ENCODE data around the gene TMBIM4.

TMBIM4 gene

DNA sequence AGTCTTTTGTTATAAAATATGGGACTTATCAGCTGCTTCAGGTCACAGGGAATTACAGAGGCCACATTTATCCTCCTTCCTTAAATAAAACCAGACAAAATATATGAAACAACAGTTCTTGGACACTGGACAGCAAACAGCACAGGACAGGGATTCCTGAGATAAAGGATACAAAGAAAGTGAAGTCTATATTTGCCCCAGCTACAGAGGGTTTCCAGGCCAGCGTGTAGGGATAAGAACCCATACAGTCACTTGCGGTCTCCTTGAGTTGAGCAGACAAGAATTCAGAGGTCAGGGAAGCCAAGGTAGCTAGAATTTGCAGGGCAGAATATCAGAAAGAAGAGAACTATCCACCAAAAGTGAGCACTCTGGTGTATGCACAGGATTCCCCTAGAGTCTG is 30.5 kb downstream of the TMBIM4 start:
- DNase-seq, result no peak

DNA sequence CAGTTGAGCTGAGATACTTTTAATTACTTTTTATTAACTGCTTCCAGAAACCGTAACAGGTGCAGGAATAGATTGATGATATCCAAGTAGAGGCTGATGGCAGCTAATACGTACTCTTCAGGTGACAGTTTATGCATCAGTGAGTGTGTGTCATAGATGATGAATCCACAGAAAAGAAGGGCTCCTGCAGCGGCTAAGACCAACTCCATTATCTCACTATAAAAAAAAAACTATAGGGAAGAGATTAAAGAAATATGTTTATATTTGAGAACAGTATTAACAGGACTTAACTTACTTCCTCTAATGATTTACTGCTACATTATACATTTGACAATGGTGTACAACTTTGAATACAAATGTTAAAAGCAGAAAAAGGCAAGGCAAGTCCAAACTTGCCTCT is 31.9 kb downstream of the TMBIM4 start:
- no peak for DNase-seq

DNA sequence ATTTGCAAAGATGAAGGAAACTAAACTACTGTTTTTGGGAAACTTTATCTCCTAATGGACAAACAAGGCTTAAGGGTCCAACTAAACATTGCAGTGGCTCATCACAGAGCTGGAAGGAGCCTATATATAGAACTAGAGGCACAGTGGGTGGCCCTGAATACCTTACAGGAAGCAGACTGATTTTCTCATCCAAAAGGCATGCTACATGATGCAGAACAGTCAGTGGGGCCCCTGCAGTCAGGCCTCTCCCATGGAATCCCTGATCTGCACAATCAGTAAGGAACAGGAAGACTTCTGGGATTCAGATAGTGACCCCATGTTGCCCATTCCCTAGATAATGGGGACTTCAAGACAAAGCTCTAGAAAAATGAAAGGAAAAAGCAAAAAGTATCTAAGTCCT is 37.4 kb downstream of the TMBIM4 start:
- peak; percentile 88 for DNase-seq

DNA sequence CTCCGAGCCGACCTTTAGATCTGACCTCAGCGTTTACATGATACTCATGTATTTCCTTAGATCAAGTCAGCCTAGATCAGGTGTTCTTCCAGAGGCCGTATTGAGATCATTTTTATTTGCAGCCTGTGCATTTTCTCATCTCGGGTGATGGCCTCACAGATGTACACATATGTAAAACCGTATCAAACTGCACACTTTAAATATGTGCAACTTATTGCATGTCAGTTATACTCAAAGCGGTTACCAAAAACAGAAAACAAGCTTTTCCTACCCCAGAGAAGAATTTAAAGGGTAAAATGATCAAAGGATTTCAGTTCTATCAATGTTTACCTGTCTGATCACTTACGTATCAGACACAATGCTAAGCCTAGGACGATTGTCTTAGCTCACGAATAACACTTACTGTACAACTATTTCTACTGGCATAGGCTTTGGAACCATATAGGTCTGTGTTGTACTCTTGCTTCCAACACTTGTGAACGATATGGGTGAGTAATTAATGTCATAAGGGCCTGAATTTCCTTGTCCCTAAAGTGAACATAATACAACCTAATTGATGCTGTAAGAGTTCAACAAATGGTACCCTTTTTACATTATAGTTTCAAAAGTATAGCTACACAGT is 38.6 kb downstream of the TMBIM4 start:
- DNase-seq, result no peak

DNA sequence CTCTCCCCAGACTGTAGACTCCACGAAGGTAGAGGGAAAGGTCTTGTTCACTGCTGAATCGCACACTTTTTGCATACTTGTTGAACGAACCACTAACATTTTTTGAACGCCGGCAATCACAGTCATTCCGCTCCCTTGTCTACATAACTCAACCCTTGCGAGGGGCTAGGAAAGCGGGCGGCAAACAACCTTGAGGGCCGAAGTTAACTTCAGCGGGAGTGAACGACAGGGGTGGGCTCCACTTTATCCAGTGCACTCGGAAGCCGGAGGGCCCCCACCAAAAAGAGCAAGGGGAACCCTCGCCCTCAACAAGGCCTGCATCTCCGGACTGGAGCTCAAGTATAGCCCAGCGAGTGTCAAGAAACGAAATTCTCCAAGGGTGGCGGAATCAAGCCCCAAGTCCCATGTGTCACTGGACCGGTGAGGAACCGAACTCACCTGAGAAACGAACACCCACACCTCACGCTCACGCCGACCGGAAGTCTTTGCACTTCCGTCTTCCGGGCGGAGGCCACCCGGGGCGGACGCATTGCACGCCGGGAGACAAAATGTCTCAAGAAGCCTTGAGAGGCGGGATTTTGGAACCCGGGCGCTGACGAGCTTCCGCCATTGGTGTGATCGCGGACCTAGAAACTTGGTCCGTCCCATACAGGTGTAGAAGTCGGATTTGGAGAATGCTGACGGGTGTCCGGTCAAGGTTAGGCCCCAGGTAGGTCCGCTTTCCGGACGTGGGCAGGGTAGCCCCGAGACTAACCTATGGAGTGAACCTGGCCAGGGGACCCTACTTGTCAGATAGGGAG is 39.3 kb downstream of the TMBIM4 start, which contains the start of gene LLPH:
LLPH (minus strand) TSS at position 484 of the 800 bp plus-strand sequence. CDS start 1,644 bp downstream, outside the sequence.
- DNase-seq, result peak; percentile 90

DNA sequence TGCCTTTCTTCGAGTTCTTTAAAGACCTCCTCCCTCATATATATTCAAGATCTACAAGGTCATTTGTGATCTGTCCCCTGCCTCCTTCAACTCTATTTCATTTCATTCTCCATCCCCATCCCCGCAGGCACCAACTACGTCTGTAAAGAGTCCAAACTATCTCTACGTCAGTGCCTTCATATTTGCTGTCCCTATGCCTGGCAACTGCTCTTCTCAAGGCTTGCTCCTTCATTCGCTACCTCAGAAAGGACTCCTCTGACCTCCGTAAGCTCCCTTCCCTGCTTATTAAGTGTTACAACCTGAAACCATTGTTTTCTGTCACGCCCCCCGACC is 39.9 kb downstream of the TMBIM4 start:
- DNase-seq, result no peak

DNA sequence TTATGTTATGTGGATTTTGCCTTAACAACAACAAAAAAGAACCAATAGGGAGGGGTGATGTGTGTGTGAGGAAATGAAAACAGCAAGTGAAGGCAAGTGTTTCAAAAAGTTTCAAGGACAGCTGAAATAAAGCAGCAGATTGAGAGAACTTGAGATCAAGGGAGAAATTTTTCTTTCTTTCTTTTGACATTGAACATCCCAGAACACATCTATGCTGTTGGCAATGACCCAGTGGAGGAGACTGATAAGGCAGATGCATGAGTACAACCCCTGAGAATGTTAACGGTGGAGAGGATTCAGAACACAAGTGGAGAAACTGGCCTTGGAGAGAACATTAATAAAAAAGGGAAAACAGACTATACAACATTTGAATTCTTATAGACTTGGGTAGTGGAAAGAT is 42.1 kb downstream of the TMBIM4 start:
- no peak for DNase-seq

DNA sequence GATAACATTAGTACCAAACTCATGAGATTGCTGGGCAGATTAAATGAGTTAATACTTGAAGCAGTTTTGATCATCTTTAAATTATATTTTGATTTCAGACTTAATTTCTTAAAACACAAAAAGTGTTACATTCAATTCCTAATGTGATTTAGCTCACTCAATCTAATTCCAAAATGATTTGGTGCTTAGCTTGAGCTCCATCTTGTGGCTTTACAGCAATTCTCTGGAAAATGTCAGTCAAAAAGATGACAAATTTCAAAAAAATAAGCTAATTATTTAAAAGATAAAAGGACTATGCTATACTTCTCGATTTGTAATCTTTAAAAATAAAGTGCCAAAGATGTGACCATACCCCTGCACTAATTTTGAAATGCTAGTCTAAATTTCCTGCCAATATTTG is 49.3 kb downstream of the TMBIM4 start:
- DNase-seq, result no peak

DNA sequence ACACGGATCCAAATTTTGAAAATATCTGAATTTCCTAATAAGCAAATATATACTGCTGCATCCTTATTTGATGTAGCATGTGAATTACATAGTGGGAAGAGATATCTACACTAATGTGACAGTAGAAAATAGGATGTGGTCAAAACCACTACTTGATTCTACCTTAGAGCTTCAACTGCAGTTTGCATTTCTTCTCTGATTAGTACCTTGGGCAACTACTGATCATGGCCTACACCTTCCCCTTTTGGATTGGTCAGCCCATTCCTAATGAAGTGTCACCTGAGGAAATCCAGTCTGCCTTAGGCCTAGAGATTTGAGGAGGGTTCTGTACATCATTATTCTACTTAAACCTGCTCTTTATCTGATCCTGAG is 49.9 kb downstream of the TMBIM4 start:
- no peak for DNase-seq

DNA sequence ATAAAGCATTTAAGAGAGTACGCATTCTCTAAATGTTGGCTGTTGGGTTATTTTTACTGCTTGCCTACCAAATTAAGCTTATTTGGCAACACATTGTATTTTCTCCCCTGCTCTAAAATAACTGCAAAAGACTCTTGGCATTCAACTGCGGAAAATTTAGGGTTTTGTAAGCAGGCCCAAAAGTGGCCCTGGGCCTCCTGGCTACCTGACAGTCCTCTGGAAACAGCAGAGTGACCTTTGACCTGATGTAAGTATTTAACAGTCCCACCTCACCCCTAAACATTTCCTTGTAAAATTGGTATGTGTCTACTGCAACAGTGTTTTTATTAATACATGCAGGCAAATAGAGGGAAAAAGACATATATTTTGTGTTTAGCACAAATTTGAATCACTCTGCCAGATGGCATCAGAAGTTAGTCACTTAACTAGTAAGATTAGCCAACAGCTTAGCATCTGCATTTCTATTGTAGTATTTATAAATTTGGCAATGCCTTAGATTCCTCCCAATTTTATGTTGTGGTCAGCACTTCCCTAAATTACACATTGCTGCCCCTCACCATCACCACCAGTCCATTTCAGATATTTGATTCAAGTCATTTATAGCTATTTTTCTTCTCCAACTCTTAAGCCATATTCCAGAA is 50.4 kb downstream of the TMBIM4 start:
- DNase-seq, result no peak

DNA sequence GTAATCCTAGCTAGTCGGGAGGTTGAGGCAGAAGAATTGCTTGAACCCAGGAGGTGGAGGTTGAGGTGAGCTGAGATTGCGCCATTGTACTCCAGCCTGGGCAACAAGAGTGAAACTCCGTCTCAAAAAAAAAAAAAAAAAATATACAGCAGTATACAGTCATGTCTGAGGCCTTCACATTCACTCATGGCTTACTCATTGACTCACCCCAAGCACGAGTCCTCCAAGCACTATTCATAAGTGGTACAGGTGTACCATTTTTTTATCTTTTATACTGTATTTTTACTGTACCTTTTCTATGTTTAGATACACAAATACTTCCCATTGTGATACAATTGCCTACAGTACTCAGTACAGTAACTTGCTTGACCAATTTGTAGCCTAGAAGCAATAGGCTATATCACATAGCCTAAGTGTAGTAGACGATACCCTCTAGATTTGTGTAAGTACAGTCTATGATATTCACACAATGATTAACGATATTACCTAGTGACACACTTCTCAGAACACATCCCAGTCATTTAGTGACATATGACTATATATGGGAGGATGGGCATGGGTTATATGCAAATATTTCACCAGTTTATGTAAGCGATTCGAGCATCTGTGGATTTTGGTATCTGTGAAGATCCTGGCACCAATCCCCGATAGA is 51.4 kb downstream of the TMBIM4 start:
- no peak for DNase-seq

DNA sequence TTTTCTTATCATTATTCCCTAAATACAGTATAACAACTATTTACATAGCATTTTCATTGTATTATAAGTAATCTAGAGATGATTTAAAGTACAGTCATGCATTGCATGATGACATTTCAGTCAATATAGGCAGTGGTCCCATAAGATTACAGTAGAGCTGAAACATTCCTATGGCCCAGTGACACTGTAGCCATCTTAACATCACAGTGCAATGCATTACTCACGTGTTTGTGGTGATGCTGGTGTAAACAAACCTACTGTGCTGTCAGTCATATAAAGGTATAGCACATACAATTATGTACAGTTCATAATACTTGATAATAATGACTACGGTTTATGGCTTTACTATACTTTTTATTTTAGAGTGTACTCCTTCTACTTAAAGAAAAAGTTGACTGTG is 52.6 kb downstream of the TMBIM4 start:
- DNase-seq, result no peak

DNA sequence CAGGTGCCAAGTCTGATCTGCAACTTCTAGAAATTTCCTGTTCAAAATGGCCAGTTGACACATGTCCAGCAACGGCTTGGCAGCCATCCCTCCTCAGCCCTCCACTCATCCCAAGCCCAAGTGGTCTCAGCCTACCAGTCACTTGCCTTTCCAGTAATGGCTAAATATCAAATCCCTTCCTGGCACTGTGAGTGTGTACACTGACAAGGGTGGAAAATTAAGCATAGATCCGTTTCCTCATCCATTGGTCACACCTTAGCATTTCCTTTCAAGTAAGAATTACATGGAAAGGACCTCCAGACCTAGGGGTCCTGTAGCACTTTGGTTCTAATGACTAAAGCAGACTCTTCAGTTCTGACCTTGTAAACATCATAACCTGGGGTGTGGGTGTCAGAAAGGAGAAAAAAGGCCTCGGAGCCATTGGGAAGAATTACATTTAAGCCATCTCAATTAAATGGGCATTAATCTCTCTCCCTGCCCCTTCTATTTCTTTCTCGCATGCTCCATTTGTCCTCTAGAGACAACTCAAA is 54.7 kb downstream of the TMBIM4 start:
- DNase-seq, result no peak

DNA sequence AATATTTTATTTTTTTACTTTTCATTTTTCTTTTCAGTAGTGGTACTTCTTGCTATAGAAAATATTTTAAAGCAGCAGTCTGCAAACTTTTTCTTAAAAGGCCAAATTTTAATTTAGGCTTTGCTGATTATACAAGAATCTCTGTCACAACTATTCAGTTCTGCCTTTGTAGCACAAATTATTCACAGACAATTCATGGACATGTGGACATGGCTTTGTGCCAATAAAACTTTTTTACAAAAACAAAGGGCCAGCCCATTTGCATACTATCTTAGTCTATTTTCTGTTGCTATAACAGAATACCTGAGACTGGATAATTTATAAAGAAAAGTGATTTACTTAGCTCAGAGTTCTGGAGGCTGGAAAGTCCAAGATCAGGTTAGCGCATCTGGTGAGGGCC is 56.3 kb downstream of the TMBIM4 start:
- no peak for DNase-seq

DNA sequence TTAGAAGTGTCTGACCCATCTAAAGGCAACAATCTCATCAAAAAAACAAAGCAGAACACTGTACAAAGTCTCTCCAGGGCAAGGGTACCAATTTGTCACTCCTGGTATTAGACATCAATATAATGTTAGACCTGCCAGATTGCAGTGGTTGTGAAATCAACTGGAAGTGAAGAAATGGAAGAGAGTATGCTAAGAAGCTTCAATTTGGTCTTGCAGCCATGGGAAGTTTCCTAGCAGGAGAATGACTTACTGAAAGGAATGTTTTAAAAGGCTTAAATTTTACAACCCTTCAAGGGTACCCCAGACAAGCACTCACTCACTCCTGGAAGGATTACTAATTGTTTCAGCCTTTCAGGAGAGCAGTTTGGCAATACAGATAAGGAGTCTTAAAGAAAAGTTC is 58.2 kb downstream of the TMBIM4 start:
- no peak for DNase-seq

DNA sequence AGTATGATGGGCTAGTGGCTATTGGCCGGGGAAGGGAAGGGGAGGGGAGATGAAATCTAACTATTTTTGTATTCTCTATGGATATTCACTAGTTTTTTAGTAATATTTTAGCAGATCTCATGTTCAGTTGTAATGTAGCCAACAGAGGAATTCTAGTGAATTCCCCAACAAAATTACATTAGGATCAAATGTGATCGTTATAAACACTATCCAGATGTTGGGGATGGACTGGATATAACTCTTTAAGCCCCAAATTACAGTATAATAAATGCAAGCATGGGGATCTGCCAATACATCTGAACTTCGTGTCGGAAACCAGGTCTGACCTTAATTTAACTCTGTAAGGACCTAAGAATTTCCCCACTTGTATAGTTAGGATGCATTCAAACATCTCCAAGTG is 60.7 kb downstream of the TMBIM4 start:
- no peak for DNase-seq

DNA sequence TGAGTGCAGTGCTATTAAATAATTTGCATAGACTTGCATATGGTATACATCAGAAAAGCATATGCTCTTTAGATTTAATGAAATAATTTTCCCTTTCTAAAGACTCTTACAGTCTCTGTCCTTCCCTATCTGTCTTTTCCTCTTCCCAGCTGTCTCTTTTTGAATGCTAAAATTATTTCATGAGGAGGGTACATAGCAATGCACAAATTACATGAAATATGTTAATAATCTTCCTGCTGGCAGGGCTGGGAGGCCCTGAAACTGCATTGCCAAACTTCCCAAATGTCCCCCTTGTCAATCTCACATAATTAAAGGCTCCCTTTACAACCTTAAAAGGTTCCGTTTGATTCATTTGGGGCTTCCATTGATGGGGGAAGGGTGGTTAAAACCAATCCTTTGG is 61.4 kb downstream of the TMBIM4 start:
- DNase-seq, result no peak

DNA sequence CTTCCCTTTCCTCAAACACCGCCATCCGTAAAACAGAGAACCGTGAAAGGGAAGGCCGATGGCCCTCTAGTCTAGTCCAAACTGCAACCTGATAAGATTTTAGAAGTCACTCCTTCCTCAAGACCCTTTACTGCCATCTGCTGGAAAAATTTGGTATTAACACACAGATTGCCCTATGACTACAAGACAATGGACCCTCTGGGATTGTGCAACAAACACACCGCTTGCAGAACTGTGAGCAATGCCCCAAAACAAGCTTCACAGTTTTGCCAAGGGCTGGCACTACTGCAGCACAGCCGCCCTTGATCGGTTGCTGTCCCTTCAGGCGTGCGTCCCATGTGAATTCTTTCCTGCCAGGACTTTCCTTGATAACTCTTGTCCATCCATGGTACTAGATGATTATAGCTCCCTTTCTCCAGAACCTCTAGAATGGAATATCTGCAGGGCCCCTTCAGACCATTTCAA is 62.3 kb downstream of the TMBIM4 start:
- DNase-seq, result peak; percentile 92

DNA sequence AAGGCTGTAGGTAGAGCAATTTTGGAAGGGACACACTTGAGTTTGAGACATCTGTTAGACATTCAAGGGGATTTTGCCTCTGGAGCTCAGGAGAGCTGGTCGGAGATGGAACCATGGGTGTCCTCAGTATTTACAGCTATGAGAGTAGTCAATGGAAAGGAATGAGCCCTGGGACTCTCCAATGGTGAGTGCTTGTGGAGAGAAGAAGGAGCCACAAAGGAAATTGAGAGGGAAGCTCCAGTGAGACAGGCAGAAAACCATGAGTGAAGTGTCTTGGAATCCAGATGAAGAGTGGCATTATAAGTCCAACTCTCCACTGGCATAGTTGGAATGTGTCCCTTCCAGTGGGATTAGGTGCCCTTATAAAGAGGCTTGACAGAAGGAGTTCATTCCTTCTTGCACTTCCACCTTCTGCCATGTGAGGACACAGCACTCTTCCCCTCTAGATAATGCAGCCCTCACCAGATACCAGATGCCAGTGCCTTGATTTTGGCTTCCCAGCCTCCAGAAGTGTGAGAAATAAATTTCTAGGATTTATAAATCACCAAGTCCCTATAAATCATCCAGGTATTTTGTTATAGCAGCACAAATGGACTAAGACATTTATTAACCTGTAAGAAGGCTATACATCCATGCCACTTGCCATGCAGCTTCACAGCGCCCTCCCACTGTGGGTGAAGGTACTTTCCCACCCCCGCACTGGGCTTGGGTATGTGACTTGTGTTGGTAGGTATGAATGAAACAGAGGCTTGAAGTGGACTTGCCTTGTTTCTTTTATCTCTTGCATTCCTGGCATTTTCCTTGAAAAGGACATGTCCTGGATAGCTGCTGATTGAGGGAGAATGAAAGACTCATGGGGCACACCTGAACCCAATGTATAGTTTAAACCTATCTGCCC is 66.5 kb downstream of the TMBIM4 start:
- DNase-seq, result peak; percentile 65

DNA sequence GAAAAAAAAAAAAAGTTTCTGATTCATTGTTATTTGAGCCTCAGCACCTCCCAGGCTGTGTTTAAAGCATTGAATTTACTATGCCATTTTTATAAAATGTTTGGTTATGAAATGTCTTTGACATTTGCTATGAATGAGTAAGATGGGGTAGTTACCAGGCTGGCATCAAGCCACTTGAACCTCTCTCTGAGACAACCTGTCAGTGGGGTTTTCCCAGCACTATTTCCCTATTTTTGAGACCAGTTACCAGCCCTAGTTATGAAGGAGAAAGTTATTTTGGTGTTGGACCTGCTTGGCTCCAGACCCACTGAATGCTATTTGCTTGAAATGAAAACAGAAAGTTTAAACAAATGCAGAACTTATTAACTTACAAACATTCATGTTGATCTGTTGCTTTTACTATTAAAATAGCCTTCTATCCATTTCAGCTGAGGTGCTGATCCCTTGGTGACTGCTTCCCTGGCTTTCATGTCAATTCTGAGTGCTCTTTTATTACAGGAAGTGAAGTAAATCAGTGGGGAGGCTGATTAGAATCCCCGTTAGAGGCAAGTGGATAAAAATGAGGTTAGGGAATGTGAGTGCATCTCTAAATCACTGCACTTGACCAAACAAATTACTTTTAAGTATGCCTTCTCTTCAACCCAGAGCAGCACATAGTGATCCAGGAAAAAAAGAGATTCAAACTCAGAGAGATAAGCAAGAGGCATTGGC is 77.1 kb downstream of the TMBIM4 start:
- peak; percentile 48 for DNase-seq

DNA sequence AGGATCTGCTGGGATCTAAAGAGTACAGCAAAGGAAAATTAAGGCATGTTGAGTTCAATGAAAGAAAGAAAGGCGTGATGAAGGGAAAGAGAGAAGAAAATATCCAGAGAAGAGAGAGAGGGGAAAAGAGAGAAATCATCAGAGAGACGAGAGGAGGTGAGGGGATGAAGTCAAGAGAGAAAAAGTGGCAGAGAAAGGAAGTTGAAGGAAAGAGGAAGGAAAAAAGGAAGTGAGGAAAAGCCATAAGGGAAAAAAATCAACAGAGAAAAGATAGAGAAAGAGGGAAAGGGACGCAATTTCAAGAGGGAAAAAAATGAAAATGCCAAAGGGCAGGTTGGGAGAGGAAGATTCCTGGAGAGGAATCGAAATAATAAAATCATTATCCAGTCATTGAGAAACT is 79.6 kb downstream of the TMBIM4 start:
- no peak for DNase-seq
